HG02588 (cell line): ENCODE measurements around the gene MAPK7.

Source experiments
- ATAC-seq: cut with Tn5 transposase; IDR thresholded peaks from one replicate; pipeline ENCODE4 v1.9.1; 2021; ENCODE audit warnings: mild to moderate bottlenecking, moderate library complexity; ENCODE audit not compliant: unreplicated experiment

MAPK7 gene

GRCh38 chr17:19414396-19415280 lies 36.3 kb downstream of the MAPK7 start:
- ATAC-seq, result no peak

GRCh38 chr17:19415311-19415710 lies 37.0 kb downstream of the MAPK7 start:
- ATAC-seq, result no peak

- no peak for ATAC-seq
These were observed 37.8 kb downstream of the MAPK7 start for GRCh38 chr17:19415806-19416775.

DNA sequence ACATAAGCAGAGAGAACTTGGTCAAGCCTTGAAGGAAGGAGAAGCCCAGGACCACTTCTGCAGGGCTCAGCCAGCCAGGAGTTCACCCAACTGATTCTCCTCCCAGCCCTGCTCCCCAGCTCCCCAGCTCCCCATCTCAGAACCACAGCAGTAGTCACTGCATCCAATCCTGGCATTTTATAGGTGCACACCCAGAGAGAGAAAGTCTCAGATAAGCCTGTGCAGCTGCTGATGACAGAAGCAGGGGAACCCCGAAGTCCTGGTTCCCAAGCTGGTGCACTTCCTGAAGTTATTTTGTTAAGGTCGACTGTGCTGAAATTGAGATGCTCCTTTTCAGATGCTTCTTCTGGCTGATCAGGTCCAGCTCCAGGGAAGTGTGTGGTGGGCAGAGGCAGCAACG lies 39.3 kb downstream of the MAPK7 start:
- no peak for ATAC-seq

DNA sequence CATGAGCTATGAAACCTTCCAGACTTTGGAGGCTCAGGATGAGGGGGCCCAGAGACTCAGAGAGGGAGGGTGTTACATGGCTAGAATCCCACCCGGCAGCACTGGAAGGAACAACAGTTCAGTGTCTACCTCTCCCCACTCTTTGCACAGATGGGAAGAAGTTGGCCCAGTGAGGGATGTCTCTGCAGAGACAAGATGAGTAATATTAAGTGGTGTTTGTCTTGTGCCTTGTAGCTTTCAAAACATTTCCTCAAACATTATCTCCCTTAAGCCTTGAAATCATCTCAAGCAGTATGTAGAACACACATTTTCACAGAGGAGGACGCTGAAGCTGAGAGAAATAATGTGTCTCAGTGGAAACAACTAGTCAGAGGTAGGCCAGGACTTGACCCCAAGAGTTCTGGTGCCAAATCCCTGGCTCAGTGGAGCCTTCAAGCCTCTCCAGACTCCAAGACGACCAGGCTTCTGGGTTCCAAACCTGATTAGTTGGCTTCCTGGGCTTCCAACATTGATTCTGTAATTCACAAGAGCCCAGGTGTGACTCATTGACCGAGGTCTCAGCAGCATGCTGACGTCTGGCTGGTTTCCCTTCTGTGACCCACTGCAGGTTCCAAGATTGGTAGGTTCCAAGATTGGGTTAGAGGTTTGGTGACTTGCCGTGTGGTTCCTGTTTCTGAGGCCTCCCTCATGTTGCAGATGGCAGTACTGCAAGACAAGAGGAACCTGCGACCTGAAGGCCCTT lies 40.1 kb downstream of the MAPK7 start:
- no peak for ATAC-seq

GRCh38 chr17:19421219-19421618 lies 42.9 kb downstream of the MAPK7 start:
- ATAC-seq, result no peak

DNA sequence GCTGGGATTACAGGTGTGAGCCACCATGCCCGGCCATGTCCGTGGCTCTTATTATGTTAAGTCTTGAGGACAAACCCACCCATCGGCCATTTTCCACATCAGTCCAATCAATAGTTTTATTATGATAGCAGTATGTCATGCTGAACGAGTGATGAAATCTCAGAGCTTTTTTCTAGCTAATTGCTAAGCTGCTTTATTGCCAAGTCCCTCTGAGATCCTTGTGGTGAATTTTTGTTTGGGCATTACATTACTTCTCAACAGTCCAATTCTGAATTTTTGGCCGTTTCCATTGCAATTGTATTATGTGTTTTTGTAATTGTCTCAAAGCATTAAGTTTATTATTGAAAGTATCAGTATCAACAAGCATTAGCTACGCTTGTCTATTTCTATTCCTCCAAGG lies 43.6 kb downstream of the MAPK7 start:
- no peak for ATAC-seq

DNA sequence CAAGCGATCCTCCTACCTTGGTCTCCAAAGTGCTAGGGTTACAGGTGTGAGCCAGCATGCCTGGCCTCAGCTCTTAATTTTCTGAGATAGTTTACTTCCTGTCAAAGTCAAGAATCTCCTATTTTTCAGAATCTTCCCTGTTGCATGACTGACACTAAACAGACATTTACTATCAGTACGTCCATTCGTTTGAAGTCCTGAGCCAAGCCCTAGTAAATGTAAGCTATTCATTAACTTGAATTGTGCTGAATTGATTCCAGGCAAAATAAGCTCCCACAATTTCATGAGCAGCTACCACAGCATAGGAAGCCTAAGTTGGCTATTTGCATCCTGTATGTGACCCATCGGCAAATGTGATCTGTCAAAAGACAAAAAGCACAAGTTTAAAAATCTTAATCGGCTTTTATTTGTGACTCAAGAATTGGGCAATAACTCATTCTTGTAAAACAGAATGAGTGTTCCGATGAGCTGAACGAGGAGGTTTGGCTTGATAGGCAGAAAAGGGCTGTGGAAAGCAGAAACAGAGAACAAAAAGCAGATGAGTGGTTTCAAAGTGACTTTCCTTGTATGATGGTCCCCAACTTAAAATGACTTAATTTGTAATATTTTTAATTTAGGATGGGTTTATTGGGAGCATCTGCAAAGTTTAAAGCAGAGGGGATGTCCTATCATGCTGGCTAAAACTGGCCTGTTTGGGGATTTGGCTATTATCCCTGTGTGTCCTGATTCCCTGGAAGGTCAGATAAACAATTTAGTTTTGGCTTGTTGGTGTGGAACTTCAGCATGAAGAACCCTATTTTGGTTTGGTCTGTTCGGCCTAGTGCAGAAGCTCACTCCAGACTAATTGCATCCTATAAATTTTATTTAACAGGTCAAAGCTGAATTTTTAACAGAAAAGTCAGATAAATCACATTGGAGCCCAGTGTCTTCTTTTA lies 46.9 kb downstream of the MAPK7 start:
- ATAC-seq, result no peak

GRCh38 chr17:19426631-19427030 lies 48.3 kb downstream of the MAPK7 start:
- no peak for ATAC-seq

DNA sequence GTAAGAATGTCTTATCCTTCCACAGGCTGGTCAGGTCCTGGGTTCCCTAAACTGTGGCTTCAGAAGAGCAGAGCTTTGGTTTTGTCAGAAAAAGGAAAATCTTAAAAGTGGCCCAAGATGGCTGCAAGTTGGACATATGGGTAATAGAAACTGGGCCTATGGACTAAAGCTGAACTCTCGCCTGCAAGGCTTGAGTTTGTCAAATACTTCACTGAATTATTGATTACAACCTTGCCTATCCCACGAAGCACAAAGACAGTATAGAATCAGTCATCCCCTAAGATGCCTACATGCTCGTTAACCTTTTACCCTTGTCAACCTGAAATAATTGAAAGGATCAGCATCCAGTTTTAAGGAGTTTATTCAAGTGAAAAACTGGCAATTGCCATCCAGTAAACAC lies 53.4 kb downstream of the MAPK7 start:
- ATAC-seq, result no peak
